Measurements from ENCODE around the gene PABPN1L. TPM values are rescaled to one million over a fixed set of nuclear protein-coding genes. Genes with fewer than 3 reads are reported as not detected.

PABPN1L gene
- polyA plus RNA-seq, 2 donors, result 0.04 to 0.14 TPM

DNA sequence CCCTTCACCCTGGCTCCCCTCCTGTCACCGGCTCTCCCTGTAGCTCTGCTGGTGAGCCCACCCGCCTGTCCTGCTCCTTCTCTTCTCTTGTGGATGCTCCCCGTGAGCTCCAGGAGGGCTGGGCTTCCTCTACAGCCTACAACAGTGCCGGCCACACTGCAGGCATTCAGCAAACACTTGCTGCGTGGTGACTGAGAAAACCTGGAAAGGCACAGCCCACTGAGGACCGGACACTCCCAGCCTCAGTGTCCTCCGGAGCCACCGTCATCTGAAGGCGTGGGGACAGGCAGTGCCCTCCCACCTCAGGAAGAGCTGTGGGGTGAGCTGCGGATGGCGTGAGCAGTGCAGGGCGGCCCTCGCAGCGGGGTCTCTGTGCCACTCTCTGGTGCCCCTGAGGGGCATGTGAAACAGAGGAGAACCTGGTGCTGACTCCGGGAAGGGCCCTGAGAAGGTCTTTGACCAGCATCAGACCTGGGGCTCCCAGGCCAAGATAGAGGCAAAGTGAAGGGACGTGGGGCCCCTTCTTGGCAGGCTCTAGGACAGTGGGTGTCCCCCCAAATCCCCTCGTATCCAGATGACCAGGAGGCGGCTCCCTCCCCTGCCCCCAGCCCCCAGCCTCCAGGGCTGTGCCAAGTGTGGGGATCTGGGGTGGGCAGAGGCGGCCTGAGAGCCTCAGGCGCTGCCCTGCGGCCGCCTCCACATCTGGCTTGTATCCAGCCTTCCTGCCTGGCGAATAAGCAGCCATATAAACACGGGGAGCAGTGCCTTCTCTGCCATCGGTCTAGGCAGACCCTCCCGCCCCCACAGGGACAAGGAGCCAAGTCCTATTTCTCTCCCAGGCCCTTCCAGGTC lies 44.0 kb upstream of the PABPN1L start:
- H3K4me3 ChIP-seq (ENCODE audit: low read depth in 1 of 2, low read length in 2 of 2), result peak overlapping the region in 1 of 2 donors; percentile 4
- 56 to 58% methylated on average over 26 of the region's 26 CpGs for WGBS, 2 donors
- no peaks in the 10 kb centered on the region for H3K27me3 ChIP-seq (ENCODE audit: control insufficient read depth in 1 of 2, insufficient read depth in 2 of 2, low read length in 2 of 2)
- peaks cover 2 to 13% of the 10 kb centered on the region in 2 donors for H3K4me1 ChIP-seq (ENCODE audit: control insufficient read depth in 2 of 2, insufficient read depth in 2 of 2, low read length in 1 of 2)
- no peaks in the 10 kb centered on the region for H3K36me3 ChIP-seq (ENCODE audit: control insufficient read depth in 2 of 2, insufficient read depth in 2 of 2, low read length in 1 of 2)
- peak overlapping the region in 1 of 2 donors; percentile 28 for H3K27ac ChIP-seq (ENCODE audit: low read depth in 2 of 2, low read length in 1 of 2)
- no peaks in the 10 kb centered on the region for H3K9me3 ChIP-seq (ENCODE audit: control insufficient read depth in 2 of 2, insufficient read depth in 1 of 2, low read depth in 1 of 2, low read length in 1 of 2)

- Histone ChIP-seq H3K27ac (ENCODE audit: low read depth in 2 of 2, low read length in 1 of 2) (peak overlapping the region in 1 of 2 donors; percentile 28), H3K4me1 (ENCODE audit: control insufficient read depth in 2 of 2, insufficient read depth in 2 of 2, low read length in 1 of 2) (peaks cover 2 to 13% of the 10 kb centered on the region in 2 donors), H3K36me3 (ENCODE audit: control insufficient read depth in 2 of 2, insufficient read depth in 2 of 2, low read length in 1 of 2) (no peaks in the 10 kb centered on the region), H3K27me3 (ENCODE audit: control insufficient read depth in 1 of 2, insufficient read depth in 2 of 2, low read length in 2 of 2) (no peaks in the 10 kb centered on the region), H3K9me3 (ENCODE audit: control insufficient read depth in 2 of 2, insufficient read depth in 1 of 2, low read depth in 1 of 2, low read length in 1 of 2) (no peaks in the 10 kb centered on the region), H3K4me3 (ENCODE audit: low read depth in 1 of 2, low read length in 2 of 2) (no peak overlapping the region)
- 73 to 76% methylated on average over 43 to 44 of the region's 44 CpGs for whole genome bisulfite sequencing, 2 donors
Observed at GRCh38 chr16:88909431-88910210, 43.2 kb upstream of the PABPN1L start.

DNA sequence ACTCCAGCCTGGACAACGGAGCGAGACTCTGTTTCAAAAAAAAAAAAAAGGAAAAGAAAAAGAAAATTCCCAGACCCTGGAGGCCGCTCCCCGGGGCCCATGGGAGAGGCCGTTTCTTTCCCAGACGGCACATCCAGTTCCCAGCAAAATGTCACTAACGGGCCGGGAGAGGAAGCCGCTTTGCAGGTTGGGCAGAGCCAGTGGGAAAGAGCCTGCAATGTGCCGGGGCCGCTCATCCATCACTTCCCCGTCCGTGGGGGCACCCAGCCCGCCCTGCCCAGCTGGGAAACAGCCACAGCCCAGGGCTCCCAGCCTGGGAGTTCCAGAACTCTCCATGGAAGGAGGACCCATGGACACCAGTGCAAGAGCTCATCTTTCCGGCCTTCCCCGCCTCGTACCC lies 41.8 kb upstream of the PABPN1L start:
- Histone ChIP-seq H3K36me3 (ENCODE audit: control insufficient read depth in 2 of 2, insufficient read depth in 2 of 2, low read length in 1 of 2) (no peaks in the 10 kb centered on the region), H3K4me3 (ENCODE audit: low read depth in 1 of 2, low read length in 2 of 2) (no peak overlapping the region), H3K27me3 (ENCODE audit: control insufficient read depth in 1 of 2, insufficient read depth in 2 of 2, low read length in 2 of 2) (no peaks in the 10 kb centered on the region), H3K9me3 (ENCODE audit: control insufficient read depth in 2 of 2, insufficient read depth in 1 of 2, low read depth in 1 of 2, low read length in 1 of 2) (no peaks in the 10 kb centered on the region), H3K4me1 (ENCODE audit: control insufficient read depth in 2 of 2, insufficient read depth in 2 of 2, low read length in 1 of 2) (peaks cover 2 to 13% of the 10 kb centered on the region in 2 donors), H3K27ac (ENCODE audit: low read depth in 2 of 2, low read length in 1 of 2) (no peak overlapping the region)
- whole genome bisulfite sequencing, 2 donors, result 87% methylated on average over 17 of the region's 17 CpGs

- H3K4me1 ChIP-seq (ENCODE audit: control insufficient read depth in 2 of 2, insufficient read depth in 2 of 2, low read length in 1 of 2), result peaks cover 2 to 13% of the 10 kb centered on the region in 2 donors
- no peaks in the 10 kb centered on the region for H3K27me3 ChIP-seq (ENCODE audit: control insufficient read depth in 1 of 2, insufficient read depth in 2 of 2, low read length in 2 of 2)
- 46 to 71% methylated on average over 4 of the region's 4 CpGs for WGBS, 2 donors
- H3K36me3 ChIP-seq (ENCODE audit: control insufficient read depth in 2 of 2, insufficient read depth in 2 of 2, low read length in 1 of 2), result no peaks in the 10 kb centered on the region
- no peak overlapping the region for H3K4me3 ChIP-seq (ENCODE audit: low read depth in 1 of 2, low read length in 2 of 2)
- H3K9me3 ChIP-seq (ENCODE audit: control insufficient read depth in 2 of 2, insufficient read depth in 1 of 2, low read depth in 1 of 2, low read length in 1 of 2), result no peaks in the 10 kb centered on the region
- H3K27ac ChIP-seq (ENCODE audit: low read depth in 2 of 2, low read length in 1 of 2), result no peak overlapping the region
Observed at GRCh38 chr16:88907768-88908167, 41.3 kb upstream of the PABPN1L start.

DNA sequence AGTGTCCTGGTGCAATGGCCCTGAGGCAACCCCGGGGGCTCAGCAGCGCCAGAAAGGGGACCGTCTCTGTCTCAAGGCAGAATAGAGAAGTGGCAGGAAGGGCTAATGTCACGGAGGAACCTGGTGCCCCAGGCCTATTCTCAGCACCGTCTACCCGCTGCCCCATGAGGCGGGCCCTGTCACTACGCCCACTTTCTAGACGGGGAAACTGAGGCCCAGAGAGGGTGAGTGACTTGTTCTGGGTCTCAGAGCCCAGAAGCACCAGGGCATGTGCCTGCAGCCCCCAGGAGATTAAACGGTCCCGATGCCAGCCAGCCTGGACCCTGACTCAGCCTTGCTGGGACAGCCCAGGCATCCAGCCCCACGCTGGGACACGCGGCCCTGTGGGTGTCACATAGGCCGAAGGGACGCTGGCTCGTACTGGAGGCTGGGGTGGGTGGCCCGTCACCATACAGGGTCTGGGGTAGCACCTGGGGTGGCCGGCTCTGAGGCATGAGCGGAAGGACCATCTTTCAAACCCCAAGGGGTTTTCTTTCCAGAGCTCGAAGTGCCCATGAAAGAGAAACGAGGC lies 40.2 kb upstream of the PABPN1L start:
- Histone ChIP-seq H3K4me1 (ENCODE audit: control insufficient read depth in 2 of 2, insufficient read depth in 2 of 2, low read length in 1 of 2) (peaks cover 2 to 13% of the 10 kb centered on the region in 2 donors), H3K36me3 (ENCODE audit: control insufficient read depth in 2 of 2, insufficient read depth in 2 of 2, low read length in 1 of 2) (no peaks in the 10 kb centered on the region), H3K4me3 (ENCODE audit: low read depth in 1 of 2, low read length in 2 of 2) (no peak overlapping the region), H3K27me3 (ENCODE audit: control insufficient read depth in 1 of 2, insufficient read depth in 2 of 2, low read length in 2 of 2) (no peaks in the 10 kb centered on the region), H3K27ac (ENCODE audit: low read depth in 2 of 2, low read length in 1 of 2) (no peak overlapping the region), H3K9me3 (ENCODE audit: control insufficient read depth in 2 of 2, insufficient read depth in 1 of 2, low read depth in 1 of 2, low read length in 1 of 2) (no peaks in the 10 kb centered on the region)
- 82 to 84% methylated on average over 22 of the region's 22 CpGs for WGBS, 2 donors

GRCh38 chr16:88906020-88906419 lies 39.6 kb upstream of the PABPN1L start:
- peaks cover 2 to 13% of the 10 kb centered on the region in 2 donors for H3K4me1 ChIP-seq (ENCODE audit: control insufficient read depth in 2 of 2, insufficient read depth in 2 of 2, low read length in 1 of 2)
- H3K4me3 ChIP-seq (ENCODE audit: low read depth in 1 of 2, low read length in 2 of 2), result no peak overlapping the region
- no peaks in the 10 kb centered on the region for H3K36me3 ChIP-seq (ENCODE audit: control insufficient read depth in 2 of 2, insufficient read depth in 2 of 2, low read length in 1 of 2)
- WGBS, 2 donors, result 86% methylated on average over 16 of the region's 16 CpGs
- no peak overlapping the region for H3K27ac ChIP-seq (ENCODE audit: low read depth in 2 of 2, low read length in 1 of 2)
- no peaks in the 10 kb centered on the region for H3K27me3 ChIP-seq (ENCODE audit: control insufficient read depth in 1 of 2, insufficient read depth in 2 of 2, low read length in 2 of 2)
- H3K9me3 ChIP-seq (ENCODE audit: control insufficient read depth in 2 of 2, insufficient read depth in 1 of 2, low read depth in 1 of 2, low read length in 1 of 2), result no peaks in the 10 kb centered on the region

DNA sequence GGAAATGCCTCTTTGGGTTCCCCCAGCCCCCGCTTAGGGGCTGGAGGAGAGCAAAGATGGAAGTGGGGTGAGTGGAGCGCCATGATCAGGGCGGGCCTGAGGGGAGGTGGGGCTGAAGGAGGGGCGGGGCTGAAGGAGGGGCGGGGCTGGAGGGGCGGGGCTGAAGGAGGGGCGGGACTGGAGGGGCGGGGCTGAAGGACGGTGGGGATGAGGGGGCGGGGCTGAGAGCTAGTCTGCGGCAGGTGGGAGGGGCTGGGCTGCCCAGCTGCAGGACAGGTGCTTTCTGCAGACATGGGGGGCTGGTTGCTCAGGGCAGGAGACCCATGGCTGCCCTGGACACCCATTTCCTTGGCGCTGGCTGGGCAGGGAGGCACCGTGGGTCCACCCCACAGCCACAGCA lies 39.1 kb upstream of the PABPN1L start:
- 44 to 47% methylated on average over 7 to 12 of the region's 13 CpGs for WGBS, 2 donors
- no peaks in the 10 kb centered on the region for H3K36me3 ChIP-seq (ENCODE audit: control insufficient read depth in 2 of 2, insufficient read depth in 2 of 2, low read length in 1 of 2)
- H3K4me3 ChIP-seq (ENCODE audit: low read depth in 1 of 2, low read length in 2 of 2), result no peak overlapping the region
- H3K27ac ChIP-seq (ENCODE audit: low read depth in 2 of 2, low read length in 1 of 2), result no peak overlapping the region
- no peaks in the 10 kb centered on the region for H3K9me3 ChIP-seq (ENCODE audit: control insufficient read depth in 2 of 2, insufficient read depth in 1 of 2, low read depth in 1 of 2, low read length in 1 of 2)
- H3K4me1 ChIP-seq (ENCODE audit: control insufficient read depth in 2 of 2, insufficient read depth in 2 of 2, low read length in 1 of 2), result peaks cover 2 to 13% of the 10 kb centered on the region in 2 donors
- H3K27me3 ChIP-seq (ENCODE audit: control insufficient read depth in 1 of 2, insufficient read depth in 2 of 2, low read length in 2 of 2), result no peaks in the 10 kb centered on the region

GRCh38 chr16:88904676-88905365 lies 38.4 kb upstream of the PABPN1L start:
- Histone ChIP-seq H3K4me1 (ENCODE audit: control insufficient read depth in 2 of 2, insufficient read depth in 2 of 2, low read length in 1 of 2) (peaks cover 2 to 9% of the 10 kb centered on the region in 2 donors), H3K4me3 (ENCODE audit: low read depth in 1 of 2, low read length in 2 of 2) (no peak overlapping the region), H3K9me3 (ENCODE audit: control insufficient read depth in 2 of 2, insufficient read depth in 1 of 2, low read depth in 1 of 2, low read length in 1 of 2) (no peaks in the 10 kb centered on the region), H3K27ac (ENCODE audit: low read depth in 2 of 2, low read length in 1 of 2) (no peak overlapping the region), H3K36me3 (ENCODE audit: control insufficient read depth in 2 of 2, insufficient read depth in 2 of 2, low read length in 1 of 2) (no peaks in the 10 kb centered on the region), H3K27me3 (ENCODE audit: control insufficient read depth in 1 of 2, insufficient read depth in 2 of 2, low read length in 2 of 2) (no peaks in the 10 kb centered on the region)
- WGBS, 2 donors, result 66 to 70% methylated on average over 20 to 21 of the region's 21 CpGs

DNA sequence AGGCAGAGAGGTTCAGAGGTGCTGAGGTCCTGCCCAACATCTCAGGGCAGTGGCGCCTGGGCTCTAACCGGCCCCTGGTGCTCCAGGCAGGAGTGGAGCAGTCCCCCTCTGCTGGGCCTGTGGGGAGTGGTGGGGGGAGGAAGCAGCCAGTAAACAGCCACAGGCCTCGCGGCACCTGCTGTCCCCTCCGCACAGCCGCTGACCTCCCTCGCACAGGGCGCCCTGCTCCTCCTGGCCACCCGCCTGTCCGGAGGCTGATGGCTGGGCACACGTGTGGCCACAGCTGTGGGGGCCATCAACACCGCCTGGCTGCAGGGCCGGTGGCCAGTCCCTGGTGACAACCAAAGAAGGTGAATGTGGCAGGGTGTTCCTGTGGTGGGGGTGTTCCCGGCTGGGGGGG lies 36.8 kb upstream of the PABPN1L start:
- Histone ChIP-seq H3K4me1 (ENCODE audit: control insufficient read depth in 2 of 2, insufficient read depth in 2 of 2, low read length in 1 of 2) (peaks cover 0 to 6% of the 10 kb centered on the region in 2 donors), H3K4me3 (ENCODE audit: low read depth in 1 of 2, low read length in 2 of 2) (no peak overlapping the region), H3K9me3 (ENCODE audit: control insufficient read depth in 2 of 2, insufficient read depth in 1 of 2, low read depth in 1 of 2, low read length in 1 of 2) (no peaks in the 10 kb centered on the region), H3K27me3 (ENCODE audit: control insufficient read depth in 1 of 2, insufficient read depth in 2 of 2, low read length in 2 of 2) (no peaks in the 10 kb centered on the region), H3K27ac (ENCODE audit: low read depth in 2 of 2, low read length in 1 of 2) (no peak overlapping the region), H3K36me3 (ENCODE audit: control insufficient read depth in 2 of 2, insufficient read depth in 2 of 2, low read length in 1 of 2) (no peaks in the 10 kb centered on the region)
- 76 to 82% methylated on average over 9 to 14 of the region's 14 CpGs for WGBS, 2 donors
